GM21526 (cell line): Measurements from ENCODE around the gene CPXM2.

Experiments used
- ATAC-seq: cut with Tn5 transposase; IDR thresholded peaks from one replicate; pipeline ENCODE4 v1.9.1; 2021; ENCODE audit warnings: moderate library complexity; ENCODE audit not compliant: unreplicated experiment, low FRiP score

Gene CPXM2

DNA sequence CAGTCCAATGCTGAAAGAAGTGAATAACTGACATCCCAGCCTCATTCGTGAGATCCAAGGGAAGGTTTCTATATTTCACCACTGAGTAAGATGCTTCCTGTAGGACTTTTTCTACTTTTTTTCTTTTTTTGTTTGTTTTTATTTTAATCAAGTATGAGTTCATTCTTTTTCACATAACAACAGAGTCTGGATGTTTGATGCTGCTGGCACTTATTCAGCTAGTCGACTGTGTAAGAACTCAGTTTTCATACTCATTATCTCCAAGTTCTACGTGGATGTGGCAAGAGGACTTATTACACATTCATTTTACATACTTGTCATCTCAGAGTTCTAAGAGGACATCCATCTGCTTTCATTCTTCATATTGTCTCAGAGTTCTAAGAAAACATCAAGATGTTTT, 86.9 kb downstream of the CPXM2 start:
- ATAC-seq = no peak

- no peak for ATAC-seq
These were observed 90.8 kb downstream of the CPXM2 start for GRCh38 chr10:123800821-123801220.

DNA sequence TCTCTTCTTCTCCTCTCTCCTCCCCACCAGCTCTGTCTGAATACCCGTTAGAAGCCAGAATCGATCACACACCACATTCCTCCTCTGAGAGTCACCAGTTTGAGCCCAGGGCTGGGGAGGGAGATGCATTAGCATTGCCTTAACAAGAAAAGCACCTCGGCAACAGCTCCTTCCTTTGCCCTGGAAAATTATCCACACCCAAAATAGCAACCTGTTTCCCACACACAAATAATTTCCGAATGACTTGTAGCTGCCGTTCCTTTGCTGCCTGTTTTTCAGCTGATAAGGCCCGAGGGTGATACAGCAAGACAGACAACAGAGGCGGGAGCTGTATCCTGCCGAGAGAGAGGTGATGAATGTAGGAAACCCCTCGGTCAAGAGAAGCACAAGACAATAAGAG, 91.3 kb downstream of the CPXM2 start:
- ATAC-seq = no peak

DNA sequence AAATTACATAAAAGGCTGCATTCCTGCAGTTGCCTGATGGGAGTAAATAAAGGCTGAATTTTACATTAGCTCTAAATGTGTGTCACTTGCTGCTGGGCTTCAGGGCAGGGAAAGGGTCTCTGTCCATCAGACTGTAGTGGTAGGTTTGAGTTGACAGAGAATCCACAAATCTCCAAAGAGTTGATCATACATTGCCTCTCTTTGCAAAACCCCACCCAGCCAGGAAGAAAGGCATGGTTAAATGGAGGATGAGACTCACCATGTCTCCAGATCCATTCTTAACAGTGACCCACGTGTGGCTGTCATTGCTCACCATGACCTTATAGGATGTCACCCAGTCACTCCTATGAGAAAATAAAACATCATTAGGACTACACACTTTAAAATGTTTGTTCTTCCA, 92.8 kb downstream of the CPXM2 start:
- no peak for ATAC-seq

DNA sequence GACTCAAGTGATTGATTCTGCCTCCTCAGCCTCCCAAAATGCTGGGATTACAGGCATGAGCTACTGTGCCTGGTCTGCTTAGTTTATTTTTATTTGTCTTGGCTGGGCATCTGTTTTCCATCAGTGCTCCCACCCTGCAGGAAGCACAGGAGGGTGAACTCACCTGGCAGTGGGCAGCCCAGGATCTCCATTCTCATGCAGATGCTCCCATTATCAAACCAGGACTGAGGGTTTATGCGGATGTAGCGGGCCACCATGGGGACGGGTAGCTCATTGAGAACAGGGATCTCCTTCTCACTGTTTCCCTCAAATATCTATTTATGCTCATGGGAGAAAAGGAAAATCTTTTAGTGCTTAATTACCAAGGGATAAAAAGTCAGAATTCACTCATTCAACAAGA, 93.8 kb downstream of the CPXM2 start:
- no peak for ATAC-seq

GRCh38 chr10:123796736-123797135, 94.9 kb downstream of the CPXM2 start:
- ATAC-seq = no peak

DNA sequence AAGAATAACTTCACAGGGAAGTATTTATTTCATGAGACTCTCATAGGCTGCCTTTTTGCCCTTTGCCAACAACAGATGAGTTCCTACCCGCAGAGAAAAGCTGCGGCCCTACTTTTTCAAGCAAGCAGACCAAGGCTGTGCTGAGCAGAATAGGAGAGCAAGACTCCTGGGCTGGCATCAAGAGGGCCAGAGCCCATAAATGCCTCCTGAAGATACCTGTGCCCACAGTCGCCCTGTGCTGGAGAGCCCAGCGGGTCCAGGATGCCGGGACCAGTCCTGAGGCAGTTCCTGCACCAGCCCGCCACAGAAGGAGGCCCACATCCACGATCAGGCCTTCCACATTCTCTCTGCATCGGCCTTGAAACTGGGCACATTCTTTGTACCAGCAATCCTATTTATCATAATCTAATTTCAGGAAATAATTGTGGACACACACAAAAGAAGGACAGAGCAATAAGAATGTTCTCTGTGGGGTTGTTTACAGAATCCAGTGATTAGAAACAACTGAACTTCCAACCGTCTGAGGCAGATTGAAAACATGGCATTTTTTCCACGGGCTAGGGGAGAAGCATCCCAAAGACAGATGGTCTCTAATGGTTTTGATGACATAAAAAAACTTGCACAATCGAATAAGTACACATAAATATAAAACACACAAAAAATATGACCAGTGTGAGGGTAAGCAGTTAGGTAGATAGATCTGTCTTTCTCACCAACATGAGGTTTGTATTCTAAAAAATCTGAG, 95.6 kb downstream of the CPXM2 start:
- ATAC-seq = no peak

DNA sequence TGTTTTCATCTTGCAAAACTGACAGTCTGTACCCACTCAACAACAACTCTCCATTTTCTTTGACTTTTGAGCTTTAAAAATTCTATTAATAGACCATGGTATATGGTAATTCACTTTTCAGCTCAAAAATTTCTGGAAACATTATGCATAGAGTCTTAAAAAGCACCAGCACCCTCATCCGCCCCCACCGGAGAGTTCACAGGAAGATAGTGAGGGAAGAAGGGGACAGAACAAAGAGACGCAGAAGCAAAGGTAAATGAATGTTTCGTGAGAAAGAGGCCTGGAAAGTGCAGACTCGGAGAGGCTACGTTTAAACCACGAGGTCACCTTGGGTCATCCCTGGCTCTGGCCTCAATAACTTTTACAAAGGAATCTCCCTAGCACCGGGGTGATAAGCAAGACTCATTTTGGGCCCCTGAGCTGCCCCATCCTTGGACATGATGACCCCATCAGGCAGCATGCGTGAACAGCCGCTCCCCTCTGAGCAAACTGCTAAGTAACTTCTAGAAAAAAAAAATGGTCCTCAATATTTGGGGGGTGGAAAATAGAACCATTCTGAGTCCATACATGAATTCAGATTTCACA, 96.3 kb downstream of the CPXM2 start:
- ATAC-seq = no peak

- no peak for ATAC-seq
These were observed 99.2 kb downstream of the CPXM2 start for GRCh38 chr10:123792248-123792978.

- ATAC-seq = no peak
These were observed 101.3 kb downstream of the CPXM2 start for GRCh38 chr10:123790132-123790885.

DNA sequence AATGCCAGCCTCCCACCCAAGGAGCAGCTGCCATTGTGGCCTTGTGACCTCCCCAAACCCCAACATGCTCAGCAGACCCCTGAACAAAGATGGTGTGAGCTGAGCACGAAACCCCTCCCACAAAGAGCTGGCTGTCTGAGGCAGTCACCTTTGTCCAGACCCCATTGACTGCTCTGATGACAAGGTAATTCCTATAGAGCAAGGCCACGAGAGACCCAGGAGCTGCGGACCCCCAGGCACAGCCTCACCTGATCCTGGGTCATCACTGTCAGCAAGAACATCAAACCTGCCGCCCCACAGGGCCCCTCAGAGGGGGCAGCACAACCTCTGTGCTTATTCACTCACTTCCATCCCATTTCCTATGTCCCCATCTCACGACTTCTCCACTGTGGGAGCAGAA, 102.6 kb downstream of the CPXM2 start:
- ATAC-seq = no peak

DNA sequence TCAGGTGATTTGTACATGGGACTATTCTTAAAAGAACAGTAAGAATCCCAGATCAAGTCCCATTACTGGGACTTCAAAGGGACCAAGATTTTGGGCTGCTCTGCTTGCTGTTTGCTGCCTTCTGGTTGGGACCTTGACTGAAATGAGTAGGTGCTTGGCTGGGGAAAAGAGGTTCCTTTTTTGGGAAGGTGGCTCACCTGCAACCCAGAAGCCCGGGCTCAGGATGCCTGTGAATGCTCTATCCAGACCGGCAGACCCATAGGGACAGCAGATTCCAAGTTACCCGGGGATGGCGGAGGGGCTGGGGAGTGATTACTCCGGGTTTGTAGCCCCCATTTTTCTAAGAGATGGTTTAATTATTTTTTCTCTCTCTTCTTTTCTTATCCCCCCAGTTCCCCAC, 104.0 kb downstream of the CPXM2 start:
- ATAC-seq = no peak

DNA sequence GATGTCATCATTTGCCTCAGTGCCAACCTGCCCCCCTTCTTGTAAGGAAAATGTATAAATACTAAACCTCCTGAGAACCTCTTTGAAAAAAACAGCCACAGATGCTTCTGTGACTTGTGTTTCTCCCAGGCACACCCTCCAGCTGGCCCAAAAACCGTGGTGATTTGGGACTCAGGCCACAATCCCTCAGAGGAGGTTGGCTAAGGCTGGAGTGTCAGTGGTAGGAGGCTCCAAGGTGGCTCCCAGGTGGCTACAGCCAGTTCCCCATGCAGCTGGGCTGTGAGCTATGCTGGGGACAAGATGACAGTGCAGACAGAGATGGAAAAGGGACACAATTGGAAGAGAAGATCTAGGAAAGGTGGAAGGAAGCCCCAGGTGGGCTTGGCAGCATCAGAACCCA, 104.7 kb downstream of the CPXM2 start:
- ATAC-seq = no peak

DNA sequence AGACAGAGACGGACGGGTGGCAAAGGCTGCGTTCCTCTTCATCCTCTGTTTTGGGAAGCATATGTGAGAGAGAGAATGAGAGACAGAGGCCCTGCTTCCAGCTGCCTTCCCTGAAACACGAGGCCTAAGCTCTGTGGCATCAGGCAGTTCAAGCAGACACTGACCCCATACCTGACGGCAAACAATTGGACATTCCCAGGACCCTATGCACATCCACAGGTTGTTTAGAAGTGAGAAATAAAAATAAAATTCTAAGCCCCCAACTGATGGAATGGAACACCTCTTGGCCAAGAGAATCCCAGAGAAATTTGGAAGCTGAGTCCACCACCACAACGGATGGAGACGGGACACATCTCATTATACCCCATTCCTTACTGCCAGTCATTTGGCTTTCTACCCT, 105.3 kb downstream of the CPXM2 start:
- ATAC-seq = no peak

- ATAC-seq = no peak
These were observed 107.0 kb downstream of the CPXM2 start for GRCh38 chr10:123784646-123785045.

GRCh38 chr10:123784216-123784615, 107.4 kb downstream of the CPXM2 start:
- no peak for ATAC-seq

- ATAC-seq = no peak
These were observed 108.3 kb downstream of the CPXM2 start for GRCh38 chr10:123783296-123783695.

GRCh38 chr10:123782549-123782948, 109.1 kb downstream of the CPXM2 start:
- ATAC-seq = no peak

- ATAC-seq = no peak
These were observed 109.6 kb downstream of the CPXM2 start for GRCh38 chr10:123781956-123782500.

DNA sequence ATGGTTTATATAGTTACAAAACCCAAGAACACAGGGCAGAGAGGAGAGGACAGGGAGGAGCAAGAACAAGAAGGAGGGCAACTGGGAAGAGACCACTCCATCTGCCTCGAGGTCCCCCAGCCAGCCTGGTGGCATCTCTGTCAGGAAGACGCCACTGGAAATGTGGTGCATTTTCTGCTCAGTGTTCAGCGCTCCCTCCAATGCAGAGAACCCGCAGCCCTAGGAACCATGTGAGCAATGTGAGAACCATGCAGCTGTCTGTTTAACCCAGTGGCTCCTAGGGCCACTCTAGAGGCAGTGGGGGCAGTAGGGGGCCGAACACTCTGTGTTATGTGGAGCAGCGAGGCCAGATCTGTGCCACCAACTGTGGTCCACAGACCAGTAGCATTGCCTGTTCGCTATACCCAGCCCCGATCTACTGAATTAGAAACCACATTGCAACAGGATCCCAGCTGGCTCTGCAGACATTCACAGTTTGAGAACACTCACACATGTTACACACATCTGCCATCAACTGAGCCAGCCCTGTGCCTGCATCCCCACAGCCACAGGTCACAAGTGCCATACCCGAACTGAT, 110.2 kb downstream of the CPXM2 start:
- no peak for ATAC-seq
